SU-DHL-6 (cell line): ENCODE data around the gene VPS13D.

Experiments used
- H2AFZ ChIP-seq: fragments of 200-600 bp; sonication (generic); 2 replicates; pipeline ENCODE4 v1.6.1; 2014; ENCODE audit warnings: low read depth, mild to moderate bottlenecking, moderate library complexity, mixed read lengths, antibody characterized with exemption, low read length; ENCODE audit not compliant: severe bottlenecking
- H3F3A ChIP-seq: fragments of 200-600 bp; shearing (Covaris generic); 2 replicates; pipeline ENCODE4 v1.6.0; 2016; ENCODE audit warnings: antibody characterized with exemption, mild to moderate bottlenecking; ENCODE audit not compliant: insufficient read depth
- H3K27ac ChIP-seq: fragments of 200-600 bp; sonication (generic); 2 replicates; pipeline ENCODE4 v1.5.1; 2016; ENCODE audit warnings: low read depth, mild to moderate bottlenecking, low read length, moderate library complexity, mixed read lengths
- H3K27me3 ChIP-seq: fragments of 200-600 bp; sonication (generic), shearing (Covaris generic); 2 replicates; pipeline ENCODE4 v1.6.0; 2014; ENCODE audit warnings: mild to moderate bottlenecking, low read length
- H3K36me3 ChIP-seq: fragments of 200-600 bp; sonication (generic); 2 replicates; pipeline ENCODE4 v1.6.1; 2014; ENCODE audit warnings: mild to moderate bottlenecking, low read length, mixed read lengths
- H3K4me2 ChIP-seq: fragments of 300-600, 200-600 bp; shearing (Covaris generic), sonication (generic); 2 replicates; pipeline ENCODE4 v1.6.0; 2014; ENCODE audit warnings: low read length, low read depth, mild to moderate bottlenecking; ENCODE audit not compliant: poor library complexity, severe bottlenecking
- H3K4me3 ChIP-seq: fragments of 200-600 bp; sonication (generic); 2 replicates; pipeline ENCODE4 v1.5.1; 2014; ENCODE audit warnings: antibody characterized with exemption, low read length, mild to moderate bottlenecking, mixed read lengths; ENCODE audit not compliant: insufficient read depth, poor library complexity, severe bottlenecking
- H3K79me2 ChIP-seq: fragments of 200-600 bp; sonication (generic); 2 replicates; pipeline ENCODE4 v1.6.1; 2014; ENCODE audit warnings: mild to moderate bottlenecking, low read length, moderate library complexity; ENCODE audit not compliant: insufficient read depth
- H3K9ac ChIP-seq: fragments of 200-600 bp; sonication (generic); 2 replicates; pipeline ENCODE4 v1.7.0; 2014; ENCODE audit warnings: mild to moderate bottlenecking, low read length
- H3K9me2 ChIP-seq: fragments of 200-600 bp; sonication (generic); replicated peaks from 2 replicates; pipeline ENCODE4 v1.6.1; 2014; ENCODE audit warnings: low read length; ENCODE audit not compliant: insufficient read depth
- H3K9me3 ChIP-seq: fragments of 200-600 bp; sonication (generic); 2 replicates; pipeline ENCODE4 v1.6.1; 2014; ENCODE audit warnings: low read length, mixed read lengths; ENCODE audit not compliant: insufficient read depth
- H4K20me1 ChIP-seq: fragments of 200-600 bp; sonication (generic); 2 replicates; pipeline ENCODE4 v1.6.1; 2014; ENCODE audit warnings: low read depth, mild to moderate bottlenecking, antibody characterized with exemption, low read length, moderate library complexity, mixed read lengths
- CTCF ChIP-seq: fragments of 200-600 bp; sonication (generic); IDR thresholded peaks from one replicate; pipeline ENCODE4 v1.5.1; 2017; ENCODE audit warnings: antibody characterized with exemption, mild to moderate bottlenecking, low read length, moderate library complexity; ENCODE audit not compliant: insufficient read depth, poor library complexity, severe bottlenecking
- EZH2phosphoT487 ChIP-seq: fragments of 200-600 bp; sonication (generic), shearing (Covaris generic); conservative IDR thresholded peaks from 2 replicates; pipeline ENCODE4 v1.6.1; 2018; ENCODE audit warnings: mild to moderate bottlenecking, antibody characterized with exemption, low read length, moderate library complexity, mixed read lengths

Gene VPS13D

GRCh38 chr1:12407962-12408454, 178.2 kb downstream of the VPS13D start:
- Histone ChIP-seq H3F3A (no peaks in the 10 kb centered on the region), H3K9me2 (no peaks in the 10 kb centered on the region), H3K9ac (no peak overlapping the region), H3K9me3 (no peaks in the 10 kb centered on the region), H4K20me1 (no peaks in the 10 kb centered on the region), H3K79me2 (no peaks in the 10 kb centered on the region), H3K4me2 (no peak overlapping the region), H3K4me3 (no peak overlapping the region), H3K27ac (no peak overlapping the region), H2AFZ (no peak overlapping the region), H3K27me3 (no peaks in the 10 kb centered on the region), H3K36me3 (no peaks in the 10 kb centered on the region)
- TF ChIP-seq CTCF: no peak
- TF ChIP-seq EZH2phosphoT487: no peak

- no peaks in the 10 kb centered on the region for H3K36me3 ChIP-seq
Measured at GRCh38 chr1:12408662-12409061, 178.8 kb downstream of the VPS13D start.

GRCh38 chr1:12409681-12410080, 179.9 kb downstream of the VPS13D start:
- TF ChIP-seq CTCF (no peak), EZH2phosphoT487 (no peak)
- Histone ChIP-seq H3K4me3 (no peak overlapping the region), H3F3A (no peaks in the 10 kb centered on the region), H4K20me1 (no peaks in the 10 kb centered on the region), H3K27me3 (no peaks in the 10 kb centered on the region), H3K36me3 (no peaks in the 10 kb centered on the region), H3K27ac (no peak overlapping the region), H3K9me2 (no peaks in the 10 kb centered on the region), H3K79me2 (no peaks in the 10 kb centered on the region), H3K9me3 (no peaks in the 10 kb centered on the region), H3K4me2 (no peak overlapping the region), H3K9ac (no peak overlapping the region), H2AFZ (no peak overlapping the region)

More at GRCh38 chr1:12408662-12409061, 178.8 kb downstream of the VPS13D start:
- no peak for TF ChIP-seq EZH2phosphoT487
- no peak for TF ChIP-seq CTCF
- Histone ChIP-seq H3K9me3 (no peaks in the 10 kb centered on the region), H3K4me3 (no peak overlapping the region), H2AFZ (no peak overlapping the region), H3K9me2 (no peaks in the 10 kb centered on the region), H3K9ac (no peak overlapping the region), H3K27ac (no peak overlapping the region), H3K79me2 (no peaks in the 10 kb centered on the region), H4K20me1 (no peaks in the 10 kb centered on the region), H3F3A (no peaks in the 10 kb centered on the region), H3K27me3 (no peaks in the 10 kb centered on the region), H3K4me2 (no peak overlapping the region)
